HL-60 (cell line): ENCODE data around the gene ZNF185.

ENCODE experiments used
- DNase-seq, 2 experiments: peaks; one replicate each; pipeline ENCODE4 v3.0.0-alpha.2; 2010 to 2020; ENCODE audit warnings: low read depth in 1 of 2, low spot score in 1 of 2
- H3K27ac ChIP-seq: fragments of 250-450 bp; sonication (Bioruptor Pico); replicated peaks from 2 replicates; pipeline ENCODE4 v1.5.1; 2020; ENCODE audit warnings: mild to moderate bottlenecking, moderate library complexity
- H3K27me3 ChIP-seq: fragments of 250-450 bp; sonication (Bioruptor Pico); 2 replicates; pipeline ENCODE4 v1.5.1; 2021; ENCODE audit warnings: mild to moderate bottlenecking, moderate library complexity; ENCODE audit not compliant: insufficient read depth, poor library complexity, severe bottlenecking
- H3K4me3 ChIP-seq: replicated peaks from 2 replicates; pipeline ENCODE4 v1.5.1; 2011; ENCODE audit warnings: mild to moderate bottlenecking, control low read depth, low read length; ENCODE audit not compliant: insufficient read depth
- CTCF ChIP-seq: IDR thresholded peaks from one replicate; pipeline ENCODE4 v1.5.1; 2011; ENCODE audit warnings: low read length, control low read depth, inconsistent platforms; ENCODE audit not compliant: insufficient read depth
- GABPA ChIP-seq: IDR thresholded peaks from 2 replicates; pipeline ENCODE4 v1.6.1; 2012; ENCODE audit warnings: low read depth
- POLR2AphosphoS5 ChIP-seq: IDR thresholded peaks from 2 replicates; pipeline ENCODE4 v1.6.1; 2012; ENCODE audit warnings: low read depth
- SPI1 ChIP-seq: IDR thresholded peaks from 2 replicates; pipeline ENCODE4 v1.6.1; 2012; ENCODE audit warnings: low read depth, mild to moderate bottlenecking, borderline replicate concordance
- TF ChIP-seq, protein P1 (sequence below): IDR thresholded peaks from 2 replicates; pipeline ENCODE4 v1.6.1; 2012; ENCODE audit warnings: low read depth; ENCODE audit not compliant: insufficient replicate concordance

ZNF185 gene

GRCh38 chrX:152926923-152927322 is 29.1 kb downstream of the ZNF185 start:
- H3K27me3 ChIP-seq = no peaks in the 10 kb centered on the region
- no peak for DNase-seq
- H3K4me3 ChIP-seq = no peak overlapping the region
- H3K27ac ChIP-seq = no peak overlapping the region
- no peak for TF ChIP-seq SPI1
- no peak for TF ChIP-seq POLR2AphosphoS5
- TF ChIP-seq, protein P1, sequence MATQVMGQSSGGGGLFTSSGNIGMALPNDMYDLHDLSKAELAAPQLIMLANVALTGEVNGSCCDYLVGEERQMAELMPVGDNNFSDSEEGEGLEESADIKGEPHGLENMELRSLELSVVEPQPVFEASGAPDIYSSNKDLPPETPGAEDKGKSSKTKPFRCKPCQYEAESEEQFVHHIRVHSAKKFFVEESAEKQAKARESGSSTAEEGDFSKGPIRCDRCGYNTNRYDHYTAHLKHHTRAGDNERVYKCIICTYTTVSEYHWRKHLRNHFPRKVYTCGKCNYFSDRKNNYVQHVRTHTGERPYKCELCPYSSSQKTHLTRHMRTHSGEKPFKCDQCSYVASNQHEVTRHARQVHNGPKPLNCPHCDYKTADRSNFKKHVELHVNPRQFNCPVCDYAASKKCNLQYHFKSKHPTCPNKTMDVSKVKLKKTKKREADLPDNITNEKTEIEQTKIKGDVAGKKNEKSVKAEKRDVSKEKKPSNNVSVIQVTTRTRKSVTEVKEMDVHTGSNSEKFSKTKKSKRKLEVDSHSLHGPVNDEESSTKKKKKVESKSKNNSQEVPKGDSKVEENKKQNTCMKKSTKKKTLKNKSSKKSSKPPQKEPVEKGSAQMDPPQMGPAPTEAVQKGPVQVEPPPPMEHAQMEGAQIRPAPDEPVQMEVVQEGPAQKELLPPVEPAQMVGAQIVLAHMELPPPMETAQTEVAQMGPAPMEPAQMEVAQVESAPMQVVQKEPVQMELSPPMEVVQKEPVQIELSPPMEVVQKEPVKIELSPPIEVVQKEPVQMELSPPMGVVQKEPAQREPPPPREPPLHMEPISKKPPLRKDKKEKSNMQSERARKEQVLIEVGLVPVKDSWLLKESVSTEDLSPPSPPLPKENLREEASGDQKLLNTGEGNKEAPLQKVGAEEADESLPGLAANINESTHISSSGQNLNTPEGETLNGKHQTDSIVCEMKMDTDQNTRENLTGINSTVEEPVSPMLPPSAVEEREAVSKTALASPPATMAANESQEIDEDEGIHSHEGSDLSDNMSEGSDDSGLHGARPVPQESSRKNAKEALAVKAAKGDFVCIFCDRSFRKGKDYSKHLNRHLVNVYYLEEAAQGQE = no peak
- no peak for TF ChIP-seq GABPA
- TF ChIP-seq CTCF = no peak

- TF ChIP-seq GABPA (no peak), CTCF (no peak), POLR2AphosphoS5 (no peak), SPI1 (no peak)
- TF ChIP-seq, protein P1 = no peak
- Histone ChIP-seq H3K4me3 (no peak overlapping the region), H3K27ac (no peak overlapping the region), H3K27me3 (no peaks in the 10 kb centered on the region)
- DNase-seq = no peak
Observed at GRCh38 chrX:152927858-152928760, 30.2 kb downstream of the ZNF185 start.

- H3K4me3 ChIP-seq = no peak overlapping the region
- DNase-seq = no peak
- no peak overlapping the region for H3K27ac ChIP-seq
- H3K27me3 ChIP-seq = no peaks in the 10 kb centered on the region
- TF ChIP-seq, protein P1 = no peak
- TF ChIP-seq SPI1 = no peak
Observed at GRCh38 chrX:152928761-152929400, 31.0 kb downstream of the ZNF185 start.
